ENCODE results near the gene CADM3.
A peak's percentile ranks its signal among the peaks of the same experiment; 100 is the strongest.

CADM3 gene

GRCh38 chr1:159171254-159171687 is at the start of gene CADM3:
TSS of gene CADM3 (plus strand) at chr1:159171615. CDS start at chr1:159171766, 151 bp downstream.
- DNase-seq, result peak in 44 of 56 donors; percentile 19 to 83 (median 62)

- DNase-seq, result no peak
Observed at GRCh38 chr1:159122005-159122621, 49.3 kb upstream of the CADM3 start.

GRCh38 chr1:159123587-159123986 is 47.8 kb upstream of the CADM3 start:
- DNase-seq, result no peak

- peak in 37 of 56 donors; percentile 1 to 68 (median 32) for DNase-seq
Observed at GRCh38 chr1:159132271-159132881, 39.0 kb upstream of the CADM3 start.

GRCh38 chr1:159140474-159140873 is 30.9 kb upstream of the CADM3 start:
- peak in 1 of 56 donors; percentile 1 for DNase-seq

GRCh38 chr1:159141584-159142390 is 29.6 kb upstream of the CADM3 start:
- DNase-seq, result peak in 49 of 56 donors; percentile 7 to 88 (median 62)

GRCh38 chr1:159142391-159142663 is 29.1 kb upstream of the CADM3 start:
- peak in 3 of 56 donors; percentile 20 to 31 (median 26) for DNase-seq

- no peak for DNase-seq
Observed at GRCh38 chr1:159142726-159143510, 28.5 kb upstream of the CADM3 start.

- DNase-seq, result no peak
Observed at GRCh38 chr1:159144571-159144970, 26.8 kb upstream of the CADM3 start.

GRCh38 chr1:159146980-159147379 is 24.4 kb upstream of the CADM3 start:
- no peak for DNase-seq

- no peak for DNase-seq
Observed at GRCh38 chr1:159152031-159152430, 19.4 kb upstream of the CADM3 start.

- DNase-seq, result peak in 46 of 56 donors; percentile 11 to 86 (median 60)
Observed at GRCh38 chr1:159161001-159161718, 10.3 kb upstream of the CADM3 start.

GRCh38 chr1:159161719-159162026 is 9.7 kb upstream of the CADM3 start:
- no peak for DNase-seq

GRCh38 chr1:159162516-159163265 is 8.7 kb upstream of the CADM3 start:
- DNase-seq, result no peak

GRCh38 chr1:159163614-159164228 is 7.7 kb upstream of the CADM3 start:
- no peak for DNase-seq

- DNase-seq, result peak in 2 of 56 donors; percentile 14 to 50
Observed at GRCh38 chr1:159168043-159168442, 3.4 kb upstream of the CADM3 start.

GRCh38 chr1:159170639-159171038 is 776 bp upstream of the CADM3 start:
- DNase-seq, result no peak

- DNase-seq, result peak in 22 of 56 donors; percentile 4 to 80 (median 54)
Observed at GRCh38 chr1:159171688-159172501, 480 bp downstream of the CADM3 start.

Measured in nucleus accumbens (tissue), 56 donors.